Stimulated activated CD4-positive, alpha-beta T cell treated with anti-CD3 and anti-CD28 coated beads, Interleukin-12 subunit alpha, Interleukin-12 subunit beta, amount 100 ng/mL, for 4 hours (primary cell): Measurements from ENCODE around the gene RUVBL1.
A peak's percentile ranks its signal among the peaks of the same experiment; 100 is the strongest.

ENCODE experiments used
- DNase-seq: peaks from one replicate; pipeline ENCODE4 v3.0.0-alpha.2; 2020

RUVBL1 gene

GRCh38 chr3:128081226-128081625 is 42.4 kb downstream of the RUVBL1 start:
- DNase-seq, result no peak

- DNase-seq, result no peak
Observed at GRCh38 chr3:128080323-128081080, 43.1 kb downstream of the RUVBL1 start.

- no peak for DNase-seq
Observed at GRCh38 chr3:128079823-128080222, 43.8 kb downstream of the RUVBL1 start.

- no peak for DNase-seq
Observed at GRCh38 chr3:128078875-128079274, 44.7 kb downstream of the RUVBL1 start.

GRCh38 chr3:128078322-128078721 is 45.3 kb downstream of the RUVBL1 start:
- no peak for DNase-seq

GRCh38 chr3:128077665-128078064 is 45.9 kb downstream of the RUVBL1 start:
- no peak for DNase-seq

GRCh38 chr3:128077202-128077624 is 46.4 kb downstream of the RUVBL1 start:
- DNase-seq, result no peak

- peak; percentile 38 for DNase-seq
Observed at GRCh38 chr3:128076483-128077201, 47.0 kb downstream of the RUVBL1 start.

GRCh38 chr3:128075522-128076482 is 47.8 kb downstream of the RUVBL1 start:
- DNase-seq, result peak; percentile 88

- no peak for DNase-seq
Observed at GRCh38 chr3:128074851-128075521, 48.6 kb downstream of the RUVBL1 start.

GRCh38 chr3:128073807-128074206 is 49.8 kb downstream of the RUVBL1 start:
- no peak for DNase-seq

GRCh38 chr3:128073185-128073725 is 50.4 kb downstream of the RUVBL1 start:
- no peak for DNase-seq

GRCh38 chr3:128072454-128073184 is 51.0 kb downstream of the RUVBL1 start:
- DNase-seq, result no peak

- DNase-seq, result no peak
Observed at GRCh38 chr3:128071771-128072453, 51.7 kb downstream of the RUVBL1 start.

GRCh38 chr3:128070898-128071591 is 52.6 kb downstream of the RUVBL1 start:
- no peak for DNase-seq

- DNase-seq, result no peak
Observed at GRCh38 chr3:128069271-128069670, 54.3 kb downstream of the RUVBL1 start.

- DNase-seq, result no peak
Observed at GRCh38 chr3:128068156-128068620, 55.4 kb downstream of the RUVBL1 start.

GRCh38 chr3:128067489-128067888 is 56.1 kb downstream of the RUVBL1 start:
- no peak for DNase-seq

GRCh38 chr3:128066676-128067075 is 56.9 kb downstream of the RUVBL1 start:
- no peak for DNase-seq

GRCh38 chr3:128066114-128066513 is 57.5 kb downstream of the RUVBL1 start:
- DNase-seq, result no peak
